Stimulated activated naive CD8-positive, alpha-beta T cell treated with anti-CD3 and anti-CD28 coated beads, Interleukin-15, amount 100 ng/mL, for 72 hours (primary cell): ENCODE data around the gene TMSB4X.
A peak's percentile ranks its signal among the peaks of the same experiment; 100 is the strongest.
"Not testable (repeated sequence)": the region's sequence is repeated elsewhere in the genome, so short reads cannot be mapped to it uniquely, and the experiment has no call there.

ENCODE experiments used
- ATAC-seq: fragments of 150-1000 bp; cut with Tn5 transposase; 2 replicates; pipeline ENCODE4 v1.10.0; 2021; ENCODE audit warnings: mild to moderate bottlenecking, moderate library complexity
- DNase-seq, 2 donors: peaks; one replicate each; pipeline ENCODE4 v3.0.0; 2021 to 2022
- H3K27ac Mint-ChIP-seq, 2 donors: one replicate each; pipeline ENCODE4 v1.8.0; 2022; ENCODE audit warnings: mild to moderate bottlenecking in 2 of 2, mixed read lengths in 2 of 2, moderate library complexity in 2 of 2
- H3K27me3 Mint-ChIP-seq: one replicate; pipeline ENCODE4 v1.8.0; 2022; ENCODE audit warnings: mixed read lengths
- H3K4me1 Mint-ChIP-seq: one replicate; pipeline ENCODE4 v1.8.0; 2022; ENCODE audit warnings: mild to moderate bottlenecking, mixed read lengths
- H3K4me3 Mint-ChIP-seq, 2 donors: one replicate each; pipeline ENCODE4 v1.8.0; 2022; ENCODE audit warnings: mild to moderate bottlenecking in 2 of 2, mixed read lengths in 2 of 2, moderate library complexity in 1 of 2
- H3K9me3 Mint-ChIP-seq, 2 donors: one replicate each; pipeline ENCODE4 v1.8.0; 2022; ENCODE audit warnings: mixed read lengths in 2 of 2

TMSB4X gene

DNA sequence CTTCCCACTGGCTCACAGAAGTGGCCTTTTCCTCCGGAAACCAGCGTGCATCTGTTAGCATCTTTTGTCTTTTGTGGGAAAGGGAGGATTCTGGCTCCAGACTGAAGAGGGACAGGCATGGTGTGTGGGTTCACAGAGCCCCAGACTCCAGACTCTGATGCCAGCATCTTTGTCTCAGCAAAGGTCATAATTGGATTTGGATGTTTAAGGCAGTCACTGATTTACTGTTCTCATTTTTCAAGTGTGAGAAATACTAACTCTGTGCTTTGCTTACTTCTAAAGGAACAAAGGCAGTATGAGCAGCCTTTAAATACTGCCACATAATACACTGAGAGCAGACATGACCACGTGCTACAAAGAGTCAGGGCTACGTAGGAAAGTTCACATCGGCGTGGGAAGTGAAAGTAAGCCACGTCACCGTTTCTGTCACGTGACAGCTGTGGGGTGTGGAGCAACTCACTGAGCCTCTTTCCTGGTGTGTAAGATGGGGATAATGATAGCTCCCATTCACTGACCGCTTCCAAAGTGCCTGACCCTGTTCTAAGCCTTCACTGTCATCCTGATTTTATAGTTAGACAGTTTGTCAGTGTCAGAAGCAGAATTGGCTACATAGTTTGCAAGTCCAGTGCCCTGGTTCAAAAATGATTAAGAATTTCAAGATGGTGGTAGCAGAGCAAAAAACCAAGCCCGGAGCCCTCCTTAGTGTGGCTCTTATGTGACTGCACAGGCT, 24.8 kb upstream of the TMSB4X start:
- H3K9me3 Mint-ChIP-seq = no peaks in the 10 kb centered on the region

DNA sequence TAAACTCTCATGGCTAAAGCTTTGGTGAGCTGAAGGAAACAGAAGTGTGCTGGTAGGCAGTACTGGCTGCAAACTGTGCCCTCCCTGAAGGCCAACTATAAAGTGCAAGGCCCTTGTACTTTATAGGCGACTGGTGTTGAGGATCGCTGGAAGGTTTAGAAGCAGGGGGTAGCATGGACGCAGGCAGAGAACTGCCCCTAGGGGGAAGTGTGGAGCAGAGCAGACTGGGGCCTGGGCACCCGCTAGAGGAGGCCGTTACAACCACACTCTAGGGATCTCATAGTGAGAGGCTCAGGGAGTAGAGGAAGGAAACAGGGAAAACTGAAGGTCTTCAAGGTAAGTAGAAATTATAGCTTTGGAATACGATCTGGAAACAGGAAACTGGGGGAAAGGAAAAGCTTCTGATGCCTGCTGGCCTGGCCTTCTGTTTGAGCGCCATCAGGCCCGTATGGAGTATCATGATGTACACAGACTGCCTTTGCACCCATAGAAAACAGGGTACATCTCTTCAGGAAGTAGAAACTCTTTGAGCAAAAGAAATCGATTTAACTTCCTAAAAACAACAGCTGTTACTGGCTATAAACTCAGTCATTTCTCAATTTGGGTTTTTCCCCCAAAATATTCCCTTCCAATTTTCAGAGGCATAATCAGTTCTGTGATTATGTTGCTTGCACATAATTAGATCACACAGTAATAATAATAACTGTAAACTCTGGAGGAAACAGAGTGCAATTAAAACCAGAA, 23.9 kb upstream of the TMSB4X start:
- Mint-ChIP-seq H3K27me3 (no peaks in the 10 kb centered on the region), H3K4me1 (peaks cover 82% of the 10 kb centered on the region), H3K9me3 (no peaks in the 10 kb centered on the region), H3K27ac (peak overlapping the region; percentile 90 to 97), H3K4me3 (peak overlapping the region; percentile 77 to 89)
- ATAC-seq (peak; percentile 80), DNase-seq (peak; percentile 75 to 82)

More for the DNA sequence above, 24.8 kb upstream of the TMSB4X start:
- DNase-seq = peak; percentile 74 to 88
- H3K27ac Mint-ChIP-seq = peak overlapping the region; percentile 90 to 97
- no peaks in the 10 kb centered on the region for H3K27me3 Mint-ChIP-seq
- ATAC-seq = peak; percentile 69
- peaks cover 76% of the 10 kb centered on the region for H3K4me1 Mint-ChIP-seq
- H3K4me3 Mint-ChIP-seq = peak overlapping the region; percentile 77 to 89

DNA sequence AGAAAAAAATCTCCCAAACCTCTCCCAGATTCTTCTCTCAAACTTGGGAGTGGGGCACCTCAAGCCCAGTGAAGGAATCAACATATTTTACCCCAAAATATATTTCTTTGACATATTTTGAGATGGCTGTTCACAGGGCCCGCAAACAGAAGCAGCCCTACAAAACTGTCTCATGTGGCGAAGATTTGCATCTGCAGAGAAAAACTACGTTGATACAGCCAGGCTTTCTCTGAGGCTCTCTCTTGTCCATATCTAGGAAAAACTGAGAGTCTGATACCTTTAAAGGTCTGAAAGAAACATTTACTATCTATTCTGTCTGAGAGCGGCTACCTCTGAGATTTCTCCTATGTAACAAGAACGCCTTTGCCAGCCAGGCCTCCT, 23.3 kb upstream of the TMSB4X start:
- no peak for ATAC-seq
- Mint-ChIP-seq H3K27ac (peak overlapping the region; percentile 90 to 97), H3K27me3 (no peaks in the 10 kb centered on the region), H3K9me3 (no peaks in the 10 kb centered on the region), H3K4me3 (peak overlapping the region; percentile 77 to 89), H3K4me1 (peaks cover 82% of the 10 kb centered on the region)
- DNase-seq = no peak

DNA sequence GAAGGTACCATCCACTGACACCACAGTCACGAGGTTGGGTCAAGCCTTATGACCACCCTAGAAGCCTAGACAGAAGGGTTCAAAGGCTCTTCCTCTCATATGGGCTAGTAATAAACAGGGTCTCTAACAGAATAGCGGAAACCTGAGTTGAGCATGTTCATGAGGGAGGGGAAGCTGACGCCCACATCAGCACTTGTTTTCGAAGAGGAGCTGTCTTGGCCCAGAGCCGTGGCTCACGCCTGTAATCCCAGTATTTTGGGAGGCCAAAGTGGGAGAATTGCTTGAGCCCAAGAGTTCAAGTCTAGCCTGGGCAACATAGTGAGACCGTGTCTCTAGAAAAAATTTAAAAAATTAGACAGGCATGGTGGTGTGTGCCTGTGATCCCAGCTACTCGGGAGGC, 21.5 kb upstream of the TMSB4X start:
- DNase-seq = no peak
- H3K27ac Mint-ChIP-seq = peak overlapping the region; percentile 94 to 98
- H3K4me3 Mint-ChIP-seq = peak overlapping the region; percentile 71 to 79
- ATAC-seq = no peak
- peaks cover 75% of the 10 kb centered on the region for H3K4me1 Mint-ChIP-seq
- H3K27me3 Mint-ChIP-seq = no peaks in the 10 kb centered on the region
- H3K9me3 Mint-ChIP-seq = no peaks in the 10 kb centered on the region

DNA sequence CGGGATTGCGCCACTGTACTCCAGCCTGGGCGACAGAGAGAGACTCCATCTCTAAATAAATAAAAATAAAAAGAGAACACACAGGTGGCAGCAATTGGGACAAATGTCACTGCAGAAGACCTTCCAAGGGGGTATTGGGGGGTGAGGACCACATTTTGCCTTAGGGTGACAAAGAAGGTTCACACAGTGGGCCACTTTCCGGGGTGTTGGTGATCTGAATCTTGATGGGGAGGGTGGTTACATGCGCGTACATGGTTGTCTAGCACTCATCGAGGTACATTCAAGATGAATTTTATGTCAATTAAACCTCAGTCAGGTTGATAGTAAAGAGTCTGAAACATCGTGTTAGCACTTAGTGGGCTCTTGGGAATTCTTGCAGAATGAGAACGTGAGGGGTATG, 20.5 kb upstream of the TMSB4X start:
- H3K27ac Mint-ChIP-seq = peak overlapping the region; percentile 98 to 99
- no peaks in the 10 kb centered on the region for H3K9me3 Mint-ChIP-seq
- DNase-seq = no peak
- ATAC-seq = no peak
- peak overlapping the region; percentile 71 to 79 for H3K4me3 Mint-ChIP-seq
- no peaks in the 10 kb centered on the region for H3K27me3 Mint-ChIP-seq
- H3K4me1 Mint-ChIP-seq = peaks cover 71% of the 10 kb centered on the region

DNA sequence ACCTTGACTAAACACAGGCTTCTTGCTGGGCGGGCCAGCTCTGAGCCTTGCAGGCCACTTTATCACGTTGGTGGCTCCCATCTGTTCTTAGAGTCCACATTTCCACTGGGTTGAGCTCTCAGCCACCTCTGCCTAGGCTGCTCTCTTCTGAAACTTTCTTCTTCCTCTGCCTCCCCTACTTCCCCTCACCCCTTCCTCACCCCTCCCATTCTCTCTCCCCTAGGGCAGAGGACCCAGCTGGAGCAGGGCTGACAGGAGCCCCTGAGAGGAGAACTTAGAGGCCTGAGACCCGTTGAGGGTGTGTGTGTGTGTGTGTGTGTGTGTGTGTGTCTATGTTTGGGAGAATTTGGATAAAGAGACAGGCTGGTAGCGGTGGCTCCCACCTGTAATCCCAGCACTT, 19.9 kb upstream of the TMSB4X start:
- DNase-seq (peak in 1 of 2 donors; percentile 37), ATAC-seq (no peak)
- Mint-ChIP-seq H3K27ac (peak overlapping the region; percentile 98 to 99), H3K27me3 (no peaks in the 10 kb centered on the region), H3K4me1 (peaks cover 71% of the 10 kb centered on the region), H3K4me3 (peak overlapping the region; percentile 71 to 79), H3K9me3 (no peaks in the 10 kb centered on the region)

DNA sequence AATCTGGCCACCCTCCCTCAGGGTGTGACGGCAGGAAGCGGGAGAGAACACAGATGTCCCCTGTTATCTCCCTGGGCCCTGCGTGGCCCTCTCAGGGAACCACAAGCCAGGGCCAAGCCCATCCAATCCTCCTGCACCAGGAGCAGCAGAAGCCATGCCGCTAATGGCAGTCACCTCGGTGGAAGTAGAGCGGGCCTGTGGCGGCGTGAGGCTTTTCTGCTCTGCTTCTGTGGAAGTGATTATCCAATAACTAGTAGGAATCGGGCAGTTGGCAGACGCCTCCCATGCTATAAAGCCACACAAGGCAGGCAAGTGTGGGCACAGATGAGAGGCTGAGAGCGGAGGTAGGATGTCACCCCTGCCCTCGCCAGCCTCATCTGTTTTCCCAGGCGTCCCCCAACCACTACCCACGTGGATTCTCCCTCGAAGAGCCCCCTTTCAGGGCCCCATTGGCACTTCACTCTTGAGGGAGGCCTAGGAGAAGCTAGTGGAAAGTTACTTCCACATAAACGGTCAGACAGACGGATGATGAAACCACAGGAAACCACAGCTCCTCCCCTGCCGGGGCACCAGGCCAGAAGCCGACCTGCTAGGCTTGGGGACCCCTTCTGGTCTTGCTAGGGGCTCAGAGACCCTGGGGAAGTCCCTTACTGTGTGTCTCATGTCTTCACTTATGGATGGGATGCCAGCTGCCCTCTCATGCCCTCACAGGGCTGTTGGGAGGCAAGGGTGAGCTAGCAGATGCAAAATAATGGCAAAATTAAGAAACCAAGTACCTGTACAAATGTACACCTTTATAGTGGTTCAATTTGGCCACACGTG, 18.8 kb upstream of the TMSB4X start:
- peak overlapping the region; percentile 99 for H3K27ac Mint-ChIP-seq
- no peaks in the 10 kb centered on the region for H3K27me3 Mint-ChIP-seq
- H3K4me1 Mint-ChIP-seq = peaks cover 74% of the 10 kb centered on the region
- peak overlapping the region; percentile 79 to 92 for H3K4me3 Mint-ChIP-seq
- H3K9me3 Mint-ChIP-seq = no peaks in the 10 kb centered on the region
- DNase-seq = peak; percentile 77 to 88
- ATAC-seq = peak; percentile 76

DNA sequence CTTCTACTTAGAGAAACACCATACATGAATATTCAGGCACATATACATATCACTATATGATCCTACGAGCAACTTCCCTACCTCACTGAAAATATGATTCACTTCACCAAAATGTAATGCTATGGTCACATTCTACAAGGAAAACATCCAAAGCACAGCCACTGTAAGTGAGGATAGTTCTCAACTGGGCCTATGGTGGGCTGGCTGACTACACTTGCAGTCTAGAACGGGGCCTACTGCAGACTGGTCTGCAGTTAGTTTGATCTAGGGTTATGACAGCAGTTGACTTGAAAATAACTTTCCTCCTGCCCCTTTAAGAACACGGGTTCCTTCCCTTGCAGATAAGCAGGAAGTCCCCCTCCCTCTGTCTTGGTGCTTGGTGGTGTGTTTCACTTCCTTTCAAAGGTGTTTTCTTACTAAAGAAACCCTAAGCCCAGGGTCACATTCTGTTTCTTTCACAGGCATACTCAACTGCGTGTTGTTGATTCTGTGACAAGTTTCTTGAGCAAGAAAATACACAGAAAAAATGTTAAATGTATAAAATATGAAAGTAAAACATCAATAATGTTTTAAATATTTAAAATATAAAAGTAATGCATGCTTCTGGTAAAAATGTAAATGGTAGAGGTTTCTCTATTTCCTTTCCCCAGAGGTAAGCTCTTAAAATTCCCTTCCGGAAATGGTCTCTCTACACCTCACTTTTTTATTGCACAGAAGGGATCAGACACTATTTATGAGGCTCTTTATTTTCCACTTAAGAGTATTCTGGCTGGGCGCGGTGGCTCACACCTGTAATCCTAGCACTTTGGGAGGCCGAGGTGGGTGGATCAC, 18.0 kb upstream of the TMSB4X start:
- DNase-seq (peak in 1 of 2 donors; percentile 73), ATAC-seq (peak; percentile 80)
- Mint-ChIP-seq H3K4me1 (peaks cover 80% of the 10 kb centered on the region), H3K27me3 (no peaks in the 10 kb centered on the region), H3K9me3 (no peaks in the 10 kb centered on the region), H3K4me3 (peak overlapping the region; percentile 79 to 92), H3K27ac (peak overlapping the region; percentile 99)

DNA sequence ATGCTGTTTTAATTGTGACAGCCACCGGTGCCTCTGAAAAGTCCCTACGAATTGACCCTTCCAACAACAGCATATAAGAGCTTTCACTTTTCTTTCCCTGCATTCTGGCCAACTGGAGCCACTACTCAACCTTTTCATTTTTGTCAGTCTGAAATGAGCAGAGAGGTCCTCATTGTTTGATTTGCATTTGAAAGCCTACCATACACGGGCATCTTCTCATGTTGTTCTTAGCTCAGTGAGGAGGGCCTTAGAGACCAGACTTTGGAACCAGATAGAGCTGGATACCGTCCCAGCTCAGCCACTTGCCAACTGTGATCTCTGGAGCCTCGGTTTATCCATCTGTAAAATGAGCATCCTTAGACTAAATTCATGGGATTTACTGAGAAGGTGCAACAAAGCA, 16.9 kb upstream of the TMSB4X start:
- ATAC-seq = no peak
- H3K4me1 Mint-ChIP-seq = peaks cover 80% of the 10 kb centered on the region
- H3K27ac Mint-ChIP-seq = peak overlapping the region; percentile 92 to 97
- peak overlapping the region; percentile 78 to 79 for H3K4me3 Mint-ChIP-seq
- no peak for DNase-seq
- no peaks in the 10 kb centered on the region for H3K9me3 Mint-ChIP-seq
- H3K27me3 Mint-ChIP-seq = no peaks in the 10 kb centered on the region

DNA sequence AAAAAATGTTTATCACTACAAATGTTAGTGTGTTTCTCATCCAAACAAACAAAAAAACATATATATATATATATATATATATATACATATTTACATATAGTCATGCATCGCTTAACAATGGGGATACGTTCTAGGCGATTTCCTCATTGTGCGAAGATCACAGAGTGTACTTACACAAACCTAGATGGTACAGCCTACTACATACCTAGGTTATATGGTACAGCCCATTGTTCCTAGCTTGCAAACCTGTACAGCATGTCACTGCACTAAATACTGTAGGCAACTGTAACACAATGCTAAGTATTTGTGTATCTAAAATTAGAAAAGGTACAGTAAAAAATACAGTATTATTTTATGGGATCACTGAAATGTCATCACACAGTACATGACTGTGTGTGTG, 16.4 kb upstream of the TMSB4X start:
- Mint-ChIP-seq H3K27ac (no peak overlapping the region), H3K27me3 (no peaks in the 10 kb centered on the region), H3K4me3 (no peak overlapping the region), H3K9me3 (no peaks in the 10 kb centered on the region), H3K4me1 (peaks cover 76% of the 10 kb centered on the region)
- DNase-seq = no peak
- ATAC-seq = no peak

DNA sequence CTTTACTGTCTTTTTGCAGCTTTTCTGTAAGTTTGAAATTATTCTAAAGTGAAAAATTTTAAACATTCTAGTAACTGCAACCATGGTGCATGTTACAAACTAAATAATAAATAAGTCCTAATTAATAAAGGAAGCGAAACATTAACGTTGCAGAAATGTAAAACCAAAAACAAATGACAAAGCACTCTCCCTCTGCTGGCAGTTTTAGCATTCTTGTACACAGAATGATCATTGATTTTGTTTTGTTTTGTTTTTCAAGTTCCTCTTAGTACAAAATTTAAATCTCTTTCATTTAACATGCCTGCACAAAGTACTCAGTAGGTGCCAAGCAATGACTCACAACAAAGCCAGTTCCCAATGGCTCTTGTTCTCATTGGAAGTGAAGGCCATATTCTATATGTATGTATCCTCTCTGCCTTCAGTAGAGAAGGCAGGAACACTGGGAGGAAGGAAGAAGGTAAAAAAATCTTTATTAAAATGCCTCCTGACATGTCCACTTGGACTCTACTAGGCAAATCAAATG, 13.7 kb upstream of the TMSB4X start:
- no peak for DNase-seq
- no peak for ATAC-seq
- H3K4me1 Mint-ChIP-seq = peaks cover 62% of the 10 kb centered on the region
- H3K9me3 Mint-ChIP-seq = no peaks in the 10 kb centered on the region
- no peak overlapping the region for H3K27ac Mint-ChIP-seq
- H3K27me3 Mint-ChIP-seq = no peaks in the 10 kb centered on the region
- H3K4me3 Mint-ChIP-seq = peak overlapping the region in 1 of 2 donors; percentile 39

DNA sequence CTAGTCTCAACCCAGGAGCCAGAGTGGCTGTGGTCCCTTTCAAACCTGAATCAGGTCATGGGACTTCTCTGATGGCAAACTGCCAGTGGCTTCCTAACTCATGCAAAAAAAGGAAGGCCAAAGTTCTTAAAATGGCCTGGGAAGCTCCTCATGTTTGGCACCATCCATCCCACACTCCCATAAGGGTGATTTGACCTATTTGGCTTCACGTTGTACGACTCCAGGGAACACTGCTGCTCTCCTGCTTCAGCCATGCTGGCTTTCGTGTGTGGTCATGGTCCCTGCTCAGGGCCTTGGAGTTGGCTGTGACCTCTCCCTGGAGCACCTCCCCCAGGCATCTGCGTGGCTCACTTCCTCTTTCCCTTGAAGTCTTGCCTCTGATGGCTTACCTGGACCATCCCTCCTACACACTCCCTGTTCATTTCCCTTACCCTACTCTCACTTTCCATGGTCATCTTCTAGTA, 12.8 kb upstream of the TMSB4X start:
- H3K4me1 Mint-ChIP-seq = peaks cover 65% of the 10 kb centered on the region
- H3K4me3 Mint-ChIP-seq = peak overlapping the region in 1 of 2 donors; percentile 39
- ATAC-seq (no peak), DNase-seq (no peak)
- H3K27me3 Mint-ChIP-seq = no peaks in the 10 kb centered on the region
- H3K9me3 Mint-ChIP-seq = no peaks in the 10 kb centered on the region
- peak overlapping the region; percentile 14 to 61 for H3K27ac Mint-ChIP-seq

DNA sequence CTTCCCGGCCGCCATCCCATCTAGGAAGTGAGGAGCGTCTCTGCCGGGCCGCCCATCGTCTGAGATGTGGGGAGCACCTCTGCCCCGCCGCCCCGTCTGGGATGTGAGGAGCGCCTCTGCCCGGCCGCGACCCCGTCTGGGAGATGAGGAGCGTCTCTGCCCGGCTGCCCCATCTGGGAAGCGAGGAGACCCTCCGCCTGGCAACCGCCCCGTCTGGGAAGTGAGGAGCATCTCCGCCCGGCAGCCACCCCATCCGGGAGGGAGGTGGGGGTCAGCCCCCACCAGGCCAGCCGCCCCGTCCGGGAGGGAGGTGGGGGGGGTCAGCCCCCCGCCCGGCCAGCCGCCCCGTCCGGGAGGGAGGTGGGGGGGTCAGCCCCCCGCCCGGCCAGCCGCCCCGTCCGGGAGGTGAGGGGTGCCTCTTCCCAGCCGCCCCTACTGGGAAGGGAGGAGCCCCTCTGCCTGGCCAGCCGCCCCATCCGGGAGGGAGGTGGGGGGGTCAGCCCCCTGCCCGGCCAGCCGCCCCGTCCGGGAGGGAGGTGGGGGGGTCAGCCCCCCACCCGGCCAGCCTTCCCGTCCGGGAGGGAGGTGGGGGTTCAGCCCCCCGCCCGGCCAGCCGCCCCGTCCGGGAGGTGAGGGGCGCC, 11.6 kb upstream of the TMSB4X start:
- not testable (repeated sequence) for H3K27ac Mint-ChIP-seq, DNase-seq, H3K27me3 Mint-ChIP-seq, H3K9me3 Mint-ChIP-seq, H3K4me3 Mint-ChIP-seq, ATAC-seq
- peaks cover 64% of the 10 kb centered on the region for H3K4me1 Mint-ChIP-seq
